Neural cell (in vitro differentiated cells): ENCODE data around the gene KIF22.

Source experiments
- EP300 ChIP-seq: fragments of 450-650 bp; conservative IDR thresholded peaks from 2 replicates; pipeline ENCODE4 v1.6.1; 2014; ENCODE audit warnings: antibody characterized with exemption, mild to moderate bottlenecking, moderate library complexity; ENCODE audit not compliant: poor library complexity, severe bottlenecking
- EZH2 ChIP-seq: fragments of 200-600, 300-800 bp; shearing (Covaris generic), sonication (generic); IDR thresholded peaks from 2 replicates; pipeline ENCODE4 v1.6.1; 2014; ENCODE audit warnings: antibody characterized with exemption, low read length, borderline replicate concordance, mild to moderate bottlenecking; ENCODE audit not compliant: insufficient read depth, poor library complexity, severe bottlenecking
- POLR2AphosphoS5 ChIP-seq: IDR thresholded peaks from 2 replicates; pipeline ENCODE4 v1.6.1; 2012
- RAD21 ChIP-seq: fragments of 450-650 bp; conservative IDR thresholded peaks from 2 replicates; pipeline ENCODE4 v1.6.1; 2014; ENCODE audit warnings: antibody characterized with exemption, mild to moderate bottlenecking, moderate library complexity
- SMC3 ChIP-seq: fragments of 450-650 bp; conservative IDR thresholded peaks from 2 replicates; pipeline ENCODE4 v1.6.1; 2014; ENCODE audit warnings: antibody characterized with exemption, mild to moderate bottlenecking, moderate library complexity; ENCODE audit not compliant: poor library complexity
- TAF1 ChIP-seq: IDR thresholded peaks from 2 replicates; pipeline ENCODE4 v1.6.1; 2012; ENCODE audit warnings: low read depth
- TF ChIP-seq, protein P1 (sequence below): fragments of 450-650 bp; IDR thresholded peaks from 2 replicates; pipeline ENCODE4 v1.5.1; 2014; ENCODE audit warnings: antibody characterized with exemption, mild to moderate bottlenecking, moderate library complexity; ENCODE audit not compliant: poor library complexity, severe bottlenecking
- TF ChIP-seq, protein P2 (sequence below): IDR thresholded peaks from 2 replicates; pipeline ENCODE4 v1.6.1; 2012; ENCODE audit warnings: borderline replicate concordance

DNA sequence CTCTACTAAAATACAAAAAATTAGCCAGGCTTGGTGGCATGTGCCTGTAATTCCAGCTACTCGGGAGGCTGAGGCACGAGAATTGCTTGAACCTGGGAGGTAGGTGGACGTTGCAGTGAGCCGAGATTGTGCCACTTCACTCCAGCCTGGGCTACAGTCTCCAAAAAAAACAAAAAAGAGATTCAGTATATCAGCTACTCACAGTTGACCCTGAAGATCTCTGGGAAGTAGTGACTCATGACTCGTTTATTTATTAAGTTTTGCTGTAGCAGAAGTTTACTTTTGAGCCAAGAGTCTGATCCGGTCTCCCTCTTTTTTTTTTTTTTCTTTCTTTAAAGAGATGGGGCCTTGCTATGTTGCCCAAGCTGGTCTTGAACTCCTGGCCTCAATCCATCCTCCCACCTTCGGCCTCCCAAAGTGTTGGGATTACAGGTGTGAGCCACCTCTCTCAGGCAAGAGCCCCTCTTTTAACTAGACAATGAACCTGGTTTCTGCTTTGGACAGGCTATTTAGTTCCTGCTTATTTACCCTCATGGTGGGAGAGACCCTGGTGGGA is 34.1 kb downstream of the KIF22 start:
- TF ChIP-seq EZH2 (no peak), EP300 (no peak), RAD21 (no peak), TAF1 (no peak), POLR2AphosphoS5 (no peak), SMC3 (no peak)
- TF ChIP-seq, protein P1, sequence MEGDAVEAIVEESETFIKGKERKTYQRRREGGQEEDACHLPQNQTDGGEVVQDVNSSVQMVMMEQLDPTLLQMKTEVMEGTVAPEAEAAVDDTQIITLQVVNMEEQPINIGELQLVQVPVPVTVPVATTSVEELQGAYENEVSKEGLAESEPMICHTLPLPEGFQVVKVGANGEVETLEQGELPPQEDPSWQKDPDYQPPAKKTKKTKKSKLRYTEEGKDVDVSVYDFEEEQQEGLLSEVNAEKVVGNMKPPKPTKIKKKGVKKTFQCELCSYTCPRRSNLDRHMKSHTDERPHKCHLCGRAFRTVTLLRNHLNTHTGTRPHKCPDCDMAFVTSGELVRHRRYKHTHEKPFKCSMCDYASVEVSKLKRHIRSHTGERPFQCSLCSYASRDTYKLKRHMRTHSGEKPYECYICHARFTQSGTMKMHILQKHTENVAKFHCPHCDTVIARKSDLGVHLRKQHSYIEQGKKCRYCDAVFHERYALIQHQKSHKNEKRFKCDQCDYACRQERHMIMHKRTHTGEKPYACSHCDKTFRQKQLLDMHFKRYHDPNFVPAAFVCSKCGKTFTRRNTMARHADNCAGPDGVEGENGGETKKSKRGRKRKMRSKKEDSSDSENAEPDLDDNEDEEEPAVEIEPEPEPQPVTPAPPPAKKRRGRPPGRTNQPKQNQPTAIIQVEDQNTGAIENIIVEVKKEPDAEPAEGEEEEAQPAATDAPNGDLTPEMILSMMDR = no peak
- TF ChIP-seq, protein P2, sequence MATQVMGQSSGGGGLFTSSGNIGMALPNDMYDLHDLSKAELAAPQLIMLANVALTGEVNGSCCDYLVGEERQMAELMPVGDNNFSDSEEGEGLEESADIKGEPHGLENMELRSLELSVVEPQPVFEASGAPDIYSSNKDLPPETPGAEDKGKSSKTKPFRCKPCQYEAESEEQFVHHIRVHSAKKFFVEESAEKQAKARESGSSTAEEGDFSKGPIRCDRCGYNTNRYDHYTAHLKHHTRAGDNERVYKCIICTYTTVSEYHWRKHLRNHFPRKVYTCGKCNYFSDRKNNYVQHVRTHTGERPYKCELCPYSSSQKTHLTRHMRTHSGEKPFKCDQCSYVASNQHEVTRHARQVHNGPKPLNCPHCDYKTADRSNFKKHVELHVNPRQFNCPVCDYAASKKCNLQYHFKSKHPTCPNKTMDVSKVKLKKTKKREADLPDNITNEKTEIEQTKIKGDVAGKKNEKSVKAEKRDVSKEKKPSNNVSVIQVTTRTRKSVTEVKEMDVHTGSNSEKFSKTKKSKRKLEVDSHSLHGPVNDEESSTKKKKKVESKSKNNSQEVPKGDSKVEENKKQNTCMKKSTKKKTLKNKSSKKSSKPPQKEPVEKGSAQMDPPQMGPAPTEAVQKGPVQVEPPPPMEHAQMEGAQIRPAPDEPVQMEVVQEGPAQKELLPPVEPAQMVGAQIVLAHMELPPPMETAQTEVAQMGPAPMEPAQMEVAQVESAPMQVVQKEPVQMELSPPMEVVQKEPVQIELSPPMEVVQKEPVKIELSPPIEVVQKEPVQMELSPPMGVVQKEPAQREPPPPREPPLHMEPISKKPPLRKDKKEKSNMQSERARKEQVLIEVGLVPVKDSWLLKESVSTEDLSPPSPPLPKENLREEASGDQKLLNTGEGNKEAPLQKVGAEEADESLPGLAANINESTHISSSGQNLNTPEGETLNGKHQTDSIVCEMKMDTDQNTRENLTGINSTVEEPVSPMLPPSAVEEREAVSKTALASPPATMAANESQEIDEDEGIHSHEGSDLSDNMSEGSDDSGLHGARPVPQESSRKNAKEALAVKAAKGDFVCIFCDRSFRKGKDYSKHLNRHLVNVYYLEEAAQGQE = no peak
